Peyer's patch (tissue), 4 donors: Measurements from ENCODE around the gene TTC39B. TPM values are rescaled to one million over a fixed set of nuclear protein-coding genes. Genes with fewer than 3 reads are reported as not detected.

Experiments used
- DNase-seq, 3 donors: peaks; one replicate each; pipeline ENCODE4 v3.0.0-alpha.2; 2017 to 2019
- H3K27ac ChIP-seq, 4 donors: fragments of 200-600 bp; sonication (generic); one replicate each; pipeline ENCODE4 v1.5.1; 2016 to 2019
- H3K27me3 ChIP-seq, 2 donors: fragments of 200-600 bp; sonication (generic); one replicate each; pipeline ENCODE4 v1.5.1; 2019
- H3K36me3 ChIP-seq, 3 donors: fragments of 200-600 bp; sonication (generic); one replicate each; pipeline ENCODE4 v1.5.1; 2016 to 2019
- H3K4me1 ChIP-seq, 4 donors: fragments of 200-600 bp; sonication (generic); one replicate each; pipeline ENCODE4 v1.5.1; 2016 to 2019
- H3K4me3 ChIP-seq, 4 donors: fragments of 200-600 bp; sonication (generic); 1 replicate in 3 of 4; 2 replicates in 1 of 4; pipeline ENCODE4 v1.5.1; 2016 to 2019; ENCODE audit warnings: mild to moderate bottlenecking in 1 of 4
- H3K9me3 ChIP-seq, 4 donors: fragments of 200-600 bp; sonication (generic); one replicate each; pipeline ENCODE4 v1.5.1; 2016 to 2019; ENCODE audit warnings: mild to moderate bottlenecking in 1 of 4
- CTCF ChIP-seq, 6 experiments: fragments of 450-650 bp in 4 of 6; fragments of 200-600 bp in 2 of 6; sonication (generic) in 1 of 6; IDR thresholded peaks; one replicate each; pipeline ENCODE4 v1.5.1; 2017 to 2019; ENCODE audit warnings: antibody characterized with exemption in 6 of 6, mild to moderate bottlenecking in 3 of 6, moderate library complexity in 1 of 6
- POLR2A ChIP-seq, 2 donors: fragments of 450-650 bp; IDR thresholded peaks; one replicate each; pipeline ENCODE4 v1.5.1; 2017; ENCODE audit warnings: antibody characterized with exemption in 2 of 2, mild to moderate bottlenecking in 2 of 2, moderate library complexity in 2 of 2
- total RNA-seq, 4 donors: library from RNA; depleted of rRNA; stranded (reverse); fragments of >200 nt; gene quantifications; one replicate each; pipeline ENCODE4 v1.1.0, GENCODE V29; 2016

TTC39B gene
- 10 to 100 TPM; 17.3 to 44.1 (median 33.1) TPM for total RNA-seq

- TF ChIP-seq CTCF (IDR thresholded peaks at IDR 0.05) (peak in 1 of 6 experiments; percentile 29), POLR2A (IDR thresholded peaks at IDR 0.05) (peak; percentile 92 to 94)
- Histone ChIP-seq H3K27me3 (no peaks in the 10 kb centered on the region), H3K36me3 (no peaks in the 10 kb centered on the region), H3K4me1 (peaks cover 0 to 19% (median 5%) of the 10 kb centered on the region in 4 donors), H3K9me3 (no peaks in the 10 kb centered on the region), H3K4me3 (peak within 1 kb of the TSS; percentile 69 to 82 (median 77)), H3K27ac (peak within 1 kb of the TSS; percentile 83 to 93 (median 86))
- DNase-seq: peak; percentile 87 to 97 (median 97)
Observed at GRCh38 chr9:15306757-15307522, at the start of gene TTC39B. TSS of gene TTC39B (minus strand) at chr9:15307216. CDS start at chr9:15307125, 91 bp downstream.

GRCh38 chr9:15355669-15356068 lies 48.7 kb upstream of the TTC39B start:
- H3K27me3 ChIP-seq: no peaks in the 10 kb centered on the region
- no peak overlapping the region for H3K4me3 ChIP-seq
- H3K36me3 ChIP-seq: no peaks in the 10 kb centered on the region
- no peak overlapping the region for H3K27ac ChIP-seq
- no peaks in the 10 kb centered on the region for H3K4me1 ChIP-seq
- H3K9me3 ChIP-seq: no peaks in the 10 kb centered on the region
- no peak for DNase-seq
- no peak for TF ChIP-seq POLR2A (IDR thresholded peaks at IDR 0.05)
- TF ChIP-seq CTCF (IDR thresholded peaks at IDR 0.05): no peak

- Histone ChIP-seq H3K36me3 (no peaks in the 10 kb centered on the region), H3K4me3 (no peak overlapping the region)
- DNase-seq: no peak
Observed at GRCh38 chr9:15354713-15355112, 47.7 kb upstream of the TTC39B start.

GRCh38 chr9:15353892-15354291 lies 46.9 kb upstream of the TTC39B start:
- TF ChIP-seq CTCF (IDR thresholded peaks at IDR 0.05) (no peak), POLR2A (IDR thresholded peaks at IDR 0.05) (no peak)
- no peaks in the 10 kb centered on the region for H3K9me3 ChIP-seq
- H3K4me3 ChIP-seq: no peak overlapping the region
- no peaks in the 10 kb centered on the region for H3K4me1 ChIP-seq
- no peak overlapping the region for H3K27ac ChIP-seq
- no peaks in the 10 kb centered on the region for H3K27me3 ChIP-seq
- no peaks in the 10 kb centered on the region for H3K36me3 ChIP-seq
- DNase-seq: no peak

More at GRCh38 chr9:15354713-15355112, 47.7 kb upstream of the TTC39B start:
- no peak overlapping the region for H3K27ac ChIP-seq
- H3K4me1 ChIP-seq: no peaks in the 10 kb centered on the region
- TF ChIP-seq CTCF (IDR thresholded peaks at IDR 0.05) (no peak), POLR2A (IDR thresholded peaks at IDR 0.05) (no peak)
- H3K9me3 ChIP-seq: no peaks in the 10 kb centered on the region
- H3K27me3 ChIP-seq: no peaks in the 10 kb centered on the region

GRCh38 chr9:15352306-15352705 lies 45.3 kb upstream of the TTC39B start:
- Histone ChIP-seq H3K27me3 (no peaks in the 10 kb centered on the region), H3K9me3 (no peaks in the 10 kb centered on the region), H3K4me3 (no peak overlapping the region), H3K36me3 (no peaks in the 10 kb centered on the region), H3K4me1 (no peaks in the 10 kb centered on the region), H3K27ac (no peak overlapping the region)
- TF ChIP-seq POLR2A (IDR thresholded peaks at IDR 0.05): no peak
- no peak for TF ChIP-seq CTCF (IDR thresholded peaks at IDR 0.05)
- DNase-seq: no peak
